ENCODE results near the gene GEMIN2. TPM values are rescaled to one million over a fixed set of nuclear protein-coding genes. Genes with fewer than 3 reads are reported as not detected.
"Not testable (repeated sequence)": the region's sequence is repeated elsewhere in the genome, so short reads cannot be mapped to it uniquely, and the experiment has no call there.

The GEMIN2 gene
- total RNA-seq, 2 donors from 2014 or later = 25.0 to 49.0 TPM

GRCh38 chr14:39158222-39158858, 44.2 kb downstream of the GEMIN2 start:
- H3K36me3 Mint-ChIP-seq = peaks cover 14 to 17% of the 10 kb centered on the region in 2 donors
- no peak for ATAC-seq
- no peaks in the 10 kb centered on the region for H3K9me3 Mint-ChIP-seq
- H3K27ac Mint-ChIP-seq = no peak overlapping the region
- no peak for DNase-seq (ENCODE audit: low spot score in 2 of 2)

DNA sequence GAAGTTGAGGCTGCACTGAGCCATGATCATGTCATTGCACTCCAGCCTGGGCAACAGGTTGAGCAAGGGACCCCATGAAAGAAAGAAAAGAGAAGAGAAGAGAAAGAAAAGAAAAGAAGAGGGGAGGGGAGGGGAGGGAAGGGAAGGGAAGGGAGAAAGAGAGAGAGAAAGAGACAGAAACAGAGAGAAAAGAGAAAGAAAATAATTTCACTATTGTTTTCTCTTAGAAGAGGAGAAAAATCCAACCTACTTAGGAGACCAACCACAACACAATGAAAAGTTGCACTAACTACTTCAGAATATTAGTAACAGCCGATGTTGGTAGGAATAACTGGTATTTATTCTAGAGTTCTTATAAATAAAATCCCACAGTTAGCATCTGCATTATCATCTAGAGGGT, 46.4 kb downstream of the GEMIN2 start:
- Mint-ChIP-seq H3K27ac (peak overlapping the region in 1 of 2 donors; percentile 69), H3K36me3 (peaks cover 14 to 17% of the 10 kb centered on the region in 2 donors), H3K9me3 (no peaks in the 10 kb centered on the region)
- ATAC-seq (no peak), DNase-seq (ENCODE audit: low spot score in 2 of 2) (no peak)

GRCh38 chr14:39167797-39168320, 53.7 kb downstream of the GEMIN2 start:
- peak overlapping the region in 1 of 2 donors; percentile 97 for H3K27ac Mint-ChIP-seq
- not testable (repeated sequence) for ATAC-seq

DNA sequence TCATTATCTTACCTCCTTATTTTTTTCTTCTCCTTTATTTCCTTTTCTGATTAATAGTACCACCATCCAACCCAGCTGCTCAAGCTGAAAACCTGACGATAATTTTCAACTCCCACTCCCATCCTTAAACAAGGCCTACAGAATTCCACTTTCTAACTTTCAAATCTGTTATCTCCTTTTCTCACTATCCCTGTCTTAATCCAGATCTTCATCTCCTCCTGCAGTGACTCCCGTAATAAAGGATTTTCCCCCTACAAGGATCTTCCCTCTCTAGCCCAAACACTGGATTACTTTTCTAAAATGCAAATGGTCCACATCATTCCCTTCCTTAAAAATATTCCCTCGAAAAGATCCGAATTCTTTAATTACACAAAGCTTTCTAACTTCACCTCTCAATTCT, 54.5 kb downstream of the GEMIN2 start:
- Mint-ChIP-seq H3K27ac (peak overlapping the region in 1 of 2 donors; percentile 97), H3K9me3 (no peaks in the 10 kb centered on the region), H3K36me3 (peaks cover 17 to 21% of the 10 kb centered on the region in 2 donors)
- DNase-seq (ENCODE audit: low spot score in 2 of 2) = no peak
- ATAC-seq = no peak

More at GRCh38 chr14:39167797-39168320, 53.7 kb downstream of the GEMIN2 start:
- peaks cover 17 to 21% of the 10 kb centered on the region in 2 donors for H3K36me3 Mint-ChIP-seq
- not testable (repeated sequence) for H3K9me3 Mint-ChIP-seq; DNase-seq (ENCODE audit: low spot score in 2 of 2)

DNA sequence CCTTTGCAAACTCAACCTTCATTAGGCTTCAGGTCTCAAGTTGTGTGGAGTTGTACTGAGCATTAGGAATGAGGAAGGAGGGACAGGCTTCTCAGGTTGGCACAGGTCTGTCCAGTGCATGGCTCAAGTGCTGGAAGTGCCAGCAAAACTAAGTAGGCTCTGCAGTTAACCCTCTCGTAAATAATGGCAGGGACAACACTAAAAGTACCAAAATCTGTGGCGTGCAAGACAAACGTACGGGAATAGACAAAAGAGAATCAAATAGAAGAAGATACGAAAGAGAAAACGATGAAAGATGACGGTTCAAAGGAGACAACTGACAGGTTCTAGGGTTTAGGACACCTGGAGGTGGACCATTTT, 55.4 kb downstream of the GEMIN2 start:
- H3K36me3 Mint-ChIP-seq = peaks cover 17 to 21% of the 10 kb centered on the region in 2 donors
- peak overlapping the region; percentile 96 to 97 for H3K27ac Mint-ChIP-seq
- ATAC-seq (peak in 1 of 2 donors; percentile 3), DNase-seq (ENCODE audit: low spot score in 2 of 2) (no peak)
- no peaks in the 10 kb centered on the region for H3K9me3 Mint-ChIP-seq

- no peak for DNase-seq (ENCODE audit: low spot score in 2 of 2)
- Mint-ChIP-seq H3K9me3 (no peaks in the 10 kb centered on the region), H3K27ac (peak overlapping the region in 1 of 2 donors; percentile 98), H3K36me3 (peaks cover 38 to 45% of the 10 kb centered on the region in 2 donors)
- ATAC-seq = no peak
Observed at GRCh38 chr14:39173198-39173597, 59.1 kb downstream of the GEMIN2 start.

DNA sequence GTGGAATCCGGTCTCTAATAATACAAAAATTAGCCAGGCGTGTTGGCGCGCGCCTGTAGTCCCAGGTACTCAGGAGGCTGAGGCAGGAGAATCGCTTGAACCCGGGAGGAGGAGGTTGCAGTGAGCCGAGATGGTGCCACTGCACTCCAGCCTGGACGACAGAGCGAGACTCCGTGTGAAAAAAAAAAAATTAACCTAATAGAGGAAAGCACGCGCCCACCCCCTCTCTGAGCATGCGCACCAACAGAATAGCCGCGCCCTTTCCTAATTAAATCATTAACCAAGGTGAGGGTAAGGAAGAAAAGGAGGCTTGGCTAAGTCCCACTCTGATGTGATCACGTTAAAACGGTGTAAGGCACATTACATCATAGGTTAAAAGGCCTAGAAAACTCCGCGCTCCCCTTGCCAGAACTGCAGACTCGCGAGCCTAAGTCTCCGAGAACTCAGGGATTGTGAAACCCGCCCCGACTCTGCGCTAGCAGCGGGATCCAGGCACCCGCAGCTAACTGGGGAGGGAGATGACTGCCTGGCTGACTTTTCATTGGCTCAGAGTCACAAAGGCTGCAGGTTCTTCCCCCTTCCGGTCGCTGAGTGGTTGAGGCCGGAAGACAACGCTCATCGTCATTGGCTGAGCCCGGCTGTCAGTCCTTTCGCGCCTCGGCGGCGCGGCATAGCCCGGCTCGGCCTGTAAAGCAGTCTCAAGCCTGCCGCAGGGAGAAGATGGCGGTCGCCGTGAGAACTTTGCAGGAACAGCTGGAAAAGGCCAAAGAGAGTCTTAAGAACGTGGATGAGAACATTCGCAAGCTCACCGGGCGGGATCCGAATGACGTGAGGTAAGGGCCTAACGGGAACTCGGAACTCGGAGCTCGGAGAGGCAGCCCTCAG, 60.7 kb downstream of the GEMIN2 start, which contains the start of gene PNN:
TSS of gene PNN (plus strand) at position 695 of the 885 bp plus-strand sequence. CDS start at position 721, 26 bp downstream.
- H3K36me3 Mint-ChIP-seq = peaks cover 38 to 42% of the 10 kb centered on the region in 2 donors
- no peaks in the 10 kb centered on the region for H3K9me3 Mint-ChIP-seq
- peak within 1 kb of the TSS; percentile 98 to 100 for H3K27ac Mint-ChIP-seq
- peak; percentile 91 to 93 for ATAC-seq
- peak; percentile 90 to 99 for DNase-seq (ENCODE audit: low spot score in 2 of 2)

DNA sequence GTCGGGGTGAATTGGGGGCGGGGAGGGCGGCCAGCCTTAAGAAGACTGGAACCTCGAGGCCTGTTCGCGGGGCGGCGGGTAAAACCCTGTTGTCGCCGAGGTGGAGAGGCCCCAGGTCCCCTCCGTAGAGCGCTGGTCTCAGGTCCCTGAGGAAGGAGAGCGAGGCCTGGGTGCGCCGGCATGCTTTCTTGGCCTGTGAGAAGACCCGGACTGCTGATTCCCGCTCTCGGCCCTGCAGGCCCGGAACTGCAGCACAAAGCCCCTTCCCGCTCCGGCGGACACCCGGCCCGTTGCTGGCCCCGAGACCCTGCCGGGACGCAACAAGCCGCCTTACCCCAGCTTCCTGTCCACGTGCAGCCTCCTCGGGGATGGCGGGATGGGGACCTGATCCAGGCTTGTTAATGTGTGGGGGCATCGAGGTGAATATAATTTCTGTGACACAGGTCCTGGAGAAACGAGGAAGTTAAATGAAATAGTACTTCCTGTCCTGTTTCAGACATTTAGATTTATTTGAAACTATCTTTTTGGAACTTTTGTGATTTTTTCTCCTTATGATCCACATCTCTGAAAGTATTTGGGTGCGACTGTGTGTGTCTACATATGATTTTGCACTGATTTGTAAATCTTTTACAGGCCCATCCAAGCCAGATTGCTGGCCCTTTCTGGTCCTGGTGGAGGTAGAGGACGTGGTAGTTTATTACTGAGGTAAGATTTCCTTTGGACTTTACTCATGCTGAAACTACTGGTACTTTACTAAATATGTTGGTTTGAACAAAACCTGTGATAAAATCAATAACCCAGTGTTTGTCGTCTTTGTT, 61.5 kb downstream of the GEMIN2 start:
- Mint-ChIP-seq H3K9me3 (no peaks in the 10 kb centered on the region), H3K27ac (peak overlapping the region; percentile 98 to 100), H3K36me3 (peaks cover 34 to 36% of the 10 kb centered on the region in 2 donors)
- ATAC-seq (peak; percentile 1 to 7), DNase-seq (ENCODE audit: low spot score in 2 of 2) (peak in 1 of 2 donors; percentile 52)

DNA sequence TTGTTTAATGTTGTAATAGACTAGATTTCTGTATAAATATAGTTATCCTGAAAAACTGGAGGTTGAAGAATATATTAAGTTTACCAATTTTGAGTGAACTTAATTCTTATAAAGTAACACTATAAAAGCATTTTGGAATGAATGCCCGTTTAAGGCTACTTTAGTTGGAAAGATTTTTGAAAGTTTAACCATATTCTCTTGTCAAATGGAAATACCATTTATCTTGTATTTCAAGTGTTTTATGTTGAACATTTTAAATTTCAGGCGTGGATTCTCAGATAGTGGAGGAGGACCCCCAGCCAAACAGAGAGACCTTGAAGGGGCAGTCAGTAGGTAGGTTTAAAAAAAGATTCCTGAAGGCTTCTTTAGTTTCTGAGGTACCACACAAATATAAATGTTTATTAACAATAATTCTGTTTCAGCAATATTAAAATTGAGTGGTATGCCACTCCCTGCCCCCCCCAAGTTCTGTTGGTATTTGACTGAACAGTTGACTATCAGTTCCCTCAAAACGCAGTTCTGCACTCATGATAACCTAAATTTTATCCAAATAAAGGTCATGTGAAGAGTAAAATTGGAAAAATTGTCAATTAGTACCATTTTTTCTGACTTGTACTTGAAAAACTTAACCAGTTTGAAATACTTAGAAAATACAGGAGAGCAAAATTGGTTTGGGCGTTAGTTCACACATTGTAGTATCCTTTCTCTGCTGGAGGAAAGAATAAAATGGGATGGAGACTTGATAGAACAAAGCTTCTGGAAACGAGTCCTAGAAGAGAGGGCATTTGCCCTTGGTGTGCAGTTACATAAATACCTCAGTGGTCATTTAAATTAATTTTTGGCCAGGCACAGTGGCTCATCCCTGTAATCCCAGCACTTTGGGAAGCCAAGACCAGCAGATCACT, 62.4 kb downstream of the GEMIN2 start:
- ATAC-seq (no peak), DNase-seq (ENCODE audit: low spot score in 2 of 2) (no peak)
- H3K9me3 Mint-ChIP-seq = no peaks in the 10 kb centered on the region
- H3K27ac Mint-ChIP-seq = peak overlapping the region; percentile 98 to 100
- peaks cover 34 to 36% of the 10 kb centered on the region in 2 donors for H3K36me3 Mint-ChIP-seq

GRCh38 chr14:39177168-39177545, 63.0 kb downstream of the GEMIN2 start:
- Mint-ChIP-seq H3K36me3 (peaks cover 34 to 36% of the 10 kb centered on the region in 2 donors), H3K27ac (peak overlapping the region; percentile 98 to 100), H3K9me3 (no peaks in the 10 kb centered on the region)
- no peak for DNase-seq (ENCODE audit: low spot score in 2 of 2)
- ATAC-seq = no peak

DNA sequence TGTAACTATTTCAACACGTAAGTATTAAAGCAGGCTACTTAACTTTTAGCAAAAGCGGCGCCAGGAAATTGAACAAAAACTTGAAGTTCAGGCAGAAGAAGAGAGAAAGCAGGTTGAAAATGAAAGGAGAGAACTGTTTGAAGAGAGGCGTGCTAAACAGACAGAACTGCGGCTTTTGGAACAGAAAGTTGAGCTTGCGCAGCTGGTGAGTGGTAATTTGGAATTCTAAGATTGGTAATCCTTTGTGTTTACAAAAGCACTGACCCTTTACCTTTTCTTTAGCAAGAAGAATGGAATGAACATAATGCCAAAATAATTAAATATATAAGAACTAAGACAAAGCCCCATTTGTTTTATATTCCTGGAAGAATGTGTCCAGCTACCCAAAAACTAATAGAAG, 64.9 kb downstream of the GEMIN2 start:
- no peaks in the 10 kb centered on the region for H3K9me3 Mint-ChIP-seq
- ATAC-seq (no peak), DNase-seq (ENCODE audit: low spot score in 2 of 2) (no peak)
- peak overlapping the region; percentile 56 to 80 for H3K27ac Mint-ChIP-seq
- H3K36me3 Mint-ChIP-seq = peaks cover 34 to 47% of the 10 kb centered on the region in 2 donors

- H3K9me3 Mint-ChIP-seq = no peaks in the 10 kb centered on the region
- peaks cover 26 to 49% of the 10 kb centered on the region in 2 donors for H3K36me3 Mint-ChIP-seq
- ATAC-seq (no peak), DNase-seq (ENCODE audit: low spot score in 2 of 2) (no peak)
- no peak overlapping the region for H3K27ac Mint-ChIP-seq
Observed at GRCh38 chr14:39180553-39180952, 66.4 kb downstream of the GEMIN2 start.

- H3K27ac Mint-ChIP-seq = no peak overlapping the region
- DNase-seq (ENCODE audit: low spot score in 2 of 2) = no peak
- no peaks in the 10 kb centered on the region for H3K9me3 Mint-ChIP-seq
Observed at GRCh38 chr14:39181026-39181692, 67.0 kb downstream of the GEMIN2 start.

GRCh38 chr14:39181693-39182047, 67.5 kb downstream of the GEMIN2 start:
- Mint-ChIP-seq H3K27ac (no peak overlapping the region), H3K36me3 (peaks cover 20 to 38% of the 10 kb centered on the region in 2 donors)
- ATAC-seq = no peak

More at GRCh38 chr14:39181026-39181692, 67.0 kb downstream of the GEMIN2 start:
- peak in 1 of 2 donors; percentile 26 for ATAC-seq
- H3K36me3 Mint-ChIP-seq = peaks cover 20 to 43% of the 10 kb centered on the region in 2 donors

More at GRCh38 chr14:39181693-39182047, 67.5 kb downstream of the GEMIN2 start:
- no peak for DNase-seq (ENCODE audit: low spot score in 2 of 2)
- no peaks in the 10 kb centered on the region for H3K9me3 Mint-ChIP-seq

All from activated naive CD4-positive, alpha-beta T cell treated with anti-CD3 and anti-CD28 coated beads, Interleukin-2, amount 50 U/mL, for 72 hours (primary cell).